Effector memory CD8-positive, alpha-beta T cell (primary cell): ENCODE results near the gene ARL5A.
"Not testable (repeated sequence)": the region's sequence is repeated elsewhere in the genome, so short reads cannot be mapped to it uniquely, and the experiment has no call there.

ENCODE experiments used
- ATAC-seq: fragments of 150-1000 bp; cut with Tn5 transposase; replicated peaks from 2 replicates; pipeline ENCODE4 v1.10.0; 2021; ENCODE audit warnings: mild to moderate bottlenecking, moderate library complexity
- DNase-seq, 3 experiments: peaks; one replicate each; pipeline ENCODE4 v3.0.0; 2021
- H3K27ac Mint-ChIP-seq, 2 donors: one replicate each; pipeline ENCODE4 v1.8.0; 2022; ENCODE audit warnings: mild to moderate bottlenecking in 2 of 2, mixed read lengths in 2 of 2, moderate library complexity in 2 of 2
- H3K27me3 Mint-ChIP-seq, 2 donors: one replicate each; pipeline ENCODE4 v1.8.0; 2022; ENCODE audit warnings: mixed read lengths in 2 of 2
- H3K36me3 Mint-ChIP-seq: one replicate; pipeline ENCODE4 v1.8.0; 2022; ENCODE audit warnings: mild to moderate bottlenecking, moderate library complexity, mixed read lengths; ENCODE audit not compliant: insufficient read depth
- H3K4me1 Mint-ChIP-seq, 2 donors: one replicate each; pipeline ENCODE4 v1.8.0; 2022; ENCODE audit warnings: low read depth in 2 of 2, mixed read lengths in 2 of 2
- H3K4me3 Mint-ChIP-seq, 2 donors: one replicate each; pipeline ENCODE4 v1.8.0; 2022; ENCODE audit warnings: mild to moderate bottlenecking in 2 of 2, mixed read lengths in 2 of 2, moderate library complexity in 2 of 2
- H3K9me3 Mint-ChIP-seq, 2 donors: one replicate each; pipeline ENCODE4 v1.8.0; 2022; ENCODE audit warnings: mixed read lengths in 2 of 2

ARL5A gene

DNA sequence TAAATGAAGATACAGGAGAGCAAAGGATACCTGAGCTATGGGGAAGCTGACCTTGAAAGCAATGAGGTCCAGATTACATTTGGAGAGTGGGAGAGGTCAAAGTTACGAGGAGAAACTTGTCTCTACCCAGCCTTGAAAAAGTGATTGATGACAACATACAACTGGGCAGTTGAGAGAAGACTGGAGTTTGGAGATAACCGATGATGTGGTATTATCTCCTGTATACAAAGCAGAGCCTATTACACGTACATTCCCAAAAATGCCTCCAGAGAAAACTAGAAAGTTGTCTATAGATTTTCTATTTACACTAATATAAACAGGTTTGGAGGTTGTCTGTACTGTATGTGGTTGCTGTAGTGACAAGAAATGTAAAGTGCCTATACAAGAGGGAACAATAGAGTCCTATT lies 28.3 kb downstream of the ARL5A start:
- ATAC-seq (no peak), DNase-seq (no peak)
- Mint-ChIP-seq H3K4me1 (peaks cover 0 to 3% of the 10 kb centered on the region in 2 donors), H3K36me3 (peaks cover 26% of the 10 kb centered on the region), H3K4me3 (no peak overlapping the region), H3K27ac (no peak overlapping the region), H3K27me3 (no peaks in the 10 kb centered on the region), H3K9me3 (no peaks in the 10 kb centered on the region)

DNA sequence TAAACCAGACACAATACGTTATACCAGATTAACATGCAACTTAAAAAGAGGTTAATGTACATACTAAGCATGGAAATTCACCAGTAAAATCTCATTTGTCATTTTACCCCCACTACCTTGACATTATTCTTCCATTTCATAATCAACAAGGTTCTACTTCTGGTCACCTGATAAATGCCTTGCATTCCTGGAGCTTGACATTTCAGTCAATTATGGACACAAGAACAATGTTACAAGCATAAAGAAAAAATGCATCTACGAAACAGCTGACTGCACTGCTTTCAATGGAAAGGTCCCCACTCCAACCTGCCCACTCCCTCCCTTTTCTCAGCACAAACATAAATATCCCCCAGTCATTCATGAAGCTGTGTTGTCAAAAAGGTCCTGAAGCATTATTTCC lies 31.4 kb downstream of the ARL5A start:
- DNase-seq = no peak
- Mint-ChIP-seq H3K9me3 (no peaks in the 10 kb centered on the region), H3K4me1 (peaks cover 0 to 3% of the 10 kb centered on the region in 2 donors), H3K27me3 (no peaks in the 10 kb centered on the region), H3K27ac (no peak overlapping the region), H3K4me3 (no peak overlapping the region), H3K36me3 (peaks cover 9% of the 10 kb centered on the region)
- no peak for ATAC-seq

GRCh38 chr2:151795646-151796240 lies 32.5 kb downstream of the ARL5A start:
- Mint-ChIP-seq H3K27me3 (no peaks in the 10 kb centered on the region), H3K36me3 (peaks cover 3% of the 10 kb centered on the region), H3K9me3 (no peaks in the 10 kb centered on the region), H3K4me3 (no peak overlapping the region), H3K27ac (peak overlapping the region in 1 of 2 donors; percentile 78), H3K4me1 (peaks cover 0 to 3% of the 10 kb centered on the region in 2 donors)
- DNase-seq (no peak), ATAC-seq (no peak)

GRCh38 chr2:151794422-151794821 lies 33.8 kb downstream of the ARL5A start:
- H3K36me3 Mint-ChIP-seq, H3K4me1 Mint-ChIP-seq, H3K27me3 Mint-ChIP-seq, ATAC-seq, H3K27ac Mint-ChIP-seq, H3K4me3 Mint-ChIP-seq, H3K9me3 Mint-ChIP-seq, DNase-seq: not testable (repeated sequence)

- peaks cover 0 to 3% of the 10 kb centered on the region in 2 donors for H3K4me1 Mint-ChIP-seq
- no peak for DNase-seq
- H3K27me3 Mint-ChIP-seq = no peaks in the 10 kb centered on the region
- no peak overlapping the region for H3K27ac Mint-ChIP-seq
- H3K36me3 Mint-ChIP-seq = no peaks in the 10 kb centered on the region
- no peaks in the 10 kb centered on the region for H3K9me3 Mint-ChIP-seq
- no peak overlapping the region for H3K4me3 Mint-ChIP-seq
- ATAC-seq = no peak
Observed at GRCh38 chr2:151793123-151793522, 35.1 kb downstream of the ARL5A start.

DNA sequence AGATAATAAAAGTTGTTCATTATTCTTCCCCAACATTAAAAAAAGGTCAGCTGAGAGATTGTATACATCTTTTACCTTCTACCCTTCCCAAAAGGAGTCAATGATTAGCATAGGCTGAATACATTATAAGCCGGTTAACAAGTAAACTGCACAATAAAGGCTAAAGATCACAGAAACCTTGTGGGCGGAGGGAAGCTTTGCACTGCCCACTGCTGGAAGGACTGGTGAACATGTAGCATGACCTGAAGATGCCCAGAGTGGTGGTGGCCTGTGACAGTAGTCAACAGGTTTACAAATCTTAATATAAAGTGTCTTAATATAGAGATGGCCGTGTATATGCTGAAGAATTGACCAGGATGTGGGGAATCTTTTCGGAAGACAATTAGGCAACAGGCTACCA lies 35.6 kb downstream of the ARL5A start:
- ATAC-seq (no peak), DNase-seq (no peak)
- H3K4me1 Mint-ChIP-seq = peaks cover 0 to 6% of the 10 kb centered on the region in 2 donors
- H3K27me3 Mint-ChIP-seq = no peaks in the 10 kb centered on the region
- no peak overlapping the region for H3K4me3 Mint-ChIP-seq
- no peak overlapping the region for H3K27ac Mint-ChIP-seq
- no peaks in the 10 kb centered on the region for H3K9me3 Mint-ChIP-seq
- H3K36me3 Mint-ChIP-seq = no peaks in the 10 kb centered on the region

GRCh38 chr2:151791545-151791944 lies 36.7 kb downstream of the ARL5A start:
- no peak for DNase-seq
- Mint-ChIP-seq H3K4me3 (no peak overlapping the region), H3K9me3 (no peaks in the 10 kb centered on the region), H3K27me3 (no peaks in the 10 kb centered on the region), H3K36me3 (no peaks in the 10 kb centered on the region), H3K27ac (peak overlapping the region in 1 of 2 donors; percentile 59), H3K4me1 (peaks cover 0 to 2% of the 10 kb centered on the region in 2 donors)
- ATAC-seq = no peak

- peak overlapping the region in 1 of 2 donors; percentile 59 for H3K27ac Mint-ChIP-seq
Observed at GRCh38 chr2:151790689-151791088, 37.5 kb downstream of the ARL5A start.

DNA sequence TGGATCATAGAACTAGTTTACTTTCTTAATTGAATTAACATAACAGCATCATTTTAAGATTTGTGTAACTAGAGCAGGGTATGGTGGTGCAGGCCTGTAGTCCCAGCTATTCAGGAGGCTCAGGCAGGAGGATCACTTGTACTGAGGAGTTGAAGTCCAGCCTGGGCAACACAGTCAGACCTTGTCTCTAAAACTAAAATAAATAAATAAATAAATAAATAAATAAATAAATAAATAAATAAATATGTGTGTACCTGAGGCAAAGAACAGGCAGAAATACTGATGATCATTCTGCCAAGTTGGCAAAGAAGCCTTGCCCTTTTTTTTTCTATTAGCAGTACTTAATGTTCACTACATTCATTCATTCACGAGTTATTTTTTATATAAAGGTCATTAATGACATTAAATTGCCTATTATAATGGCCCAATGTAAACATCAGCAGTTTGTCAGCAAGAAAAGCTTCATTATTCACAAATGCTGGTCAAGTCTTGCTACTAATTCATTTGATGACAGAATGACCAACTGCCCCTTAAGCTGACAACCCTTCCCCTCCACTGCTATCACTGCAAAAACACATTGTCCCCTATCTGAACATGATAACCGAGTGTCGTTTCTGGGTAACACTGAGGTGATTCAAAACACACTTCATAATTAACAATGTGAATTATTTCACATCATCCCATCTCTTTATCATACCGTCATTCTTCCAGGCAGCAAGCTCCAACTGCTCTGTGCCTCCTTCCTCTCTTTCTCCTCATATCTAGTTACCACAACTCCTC lies 39.0 kb downstream of the ARL5A start:
- ATAC-seq (no peak), DNase-seq (no peak)
- Mint-ChIP-seq H3K27ac (no peak overlapping the region), H3K9me3 (no peaks in the 10 kb centered on the region), H3K36me3 (peaks cover 3% of the 10 kb centered on the region), H3K27me3 (no peaks in the 10 kb centered on the region), H3K4me3 (no peak overlapping the region), H3K4me1 (peaks cover 0 to 2% of the 10 kb centered on the region in 2 donors)

More at GRCh38 chr2:151790689-151791088, 37.5 kb downstream of the ARL5A start:
- Mint-ChIP-seq H3K4me3 (no peak overlapping the region), H3K4me1 (peaks cover 0 to 2% of the 10 kb centered on the region in 2 donors), H3K36me3 (no peaks in the 10 kb centered on the region), H3K27me3 (no peaks in the 10 kb centered on the region), H3K9me3 (no peaks in the 10 kb centered on the region)
- DNase-seq = no peak
- ATAC-seq = no peak

DNA sequence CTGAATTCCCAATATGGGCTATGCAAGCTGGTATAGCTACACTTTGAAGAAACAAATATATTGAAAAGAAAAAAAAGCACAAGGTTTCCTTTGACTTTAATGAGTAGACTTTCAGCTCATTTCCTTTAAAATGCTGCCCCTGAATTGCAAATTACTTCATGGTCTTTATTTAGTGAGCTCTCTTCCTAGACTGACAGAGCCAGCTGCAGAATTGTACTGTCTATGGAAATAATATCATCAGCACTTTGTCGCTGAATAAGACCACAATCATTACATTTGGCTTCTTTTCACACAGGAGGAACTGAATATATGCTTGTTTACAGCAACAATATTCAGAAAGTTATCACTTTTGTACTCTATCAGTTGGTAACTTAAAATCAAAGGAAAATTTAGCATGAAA lies 41.7 kb downstream of the ARL5A start:
- no peaks in the 10 kb centered on the region for H3K9me3 Mint-ChIP-seq
- no peaks in the 10 kb centered on the region for H3K27me3 Mint-ChIP-seq
- no peak for ATAC-seq
- DNase-seq = no peak
- H3K4me3 Mint-ChIP-seq = no peak overlapping the region
- H3K4me1 Mint-ChIP-seq = peaks cover 0 to 4% of the 10 kb centered on the region in 2 donors
- no peak overlapping the region for H3K27ac Mint-ChIP-seq
- peaks cover 8% of the 10 kb centered on the region for H3K36me3 Mint-ChIP-seq

- no peaks in the 10 kb centered on the region for H3K27me3 Mint-ChIP-seq
- H3K27ac Mint-ChIP-seq = no peak overlapping the region
- H3K36me3 Mint-ChIP-seq = peaks cover 8% of the 10 kb centered on the region
- no peak for DNase-seq
- no peaks in the 10 kb centered on the region for H3K9me3 Mint-ChIP-seq
- H3K4me1 Mint-ChIP-seq = peaks cover 0 to 4% of the 10 kb centered on the region in 2 donors
- no peak overlapping the region for H3K4me3 Mint-ChIP-seq
- ATAC-seq = no peak
Observed at GRCh38 chr2:151786077-151786476, 42.1 kb downstream of the ARL5A start.

DNA sequence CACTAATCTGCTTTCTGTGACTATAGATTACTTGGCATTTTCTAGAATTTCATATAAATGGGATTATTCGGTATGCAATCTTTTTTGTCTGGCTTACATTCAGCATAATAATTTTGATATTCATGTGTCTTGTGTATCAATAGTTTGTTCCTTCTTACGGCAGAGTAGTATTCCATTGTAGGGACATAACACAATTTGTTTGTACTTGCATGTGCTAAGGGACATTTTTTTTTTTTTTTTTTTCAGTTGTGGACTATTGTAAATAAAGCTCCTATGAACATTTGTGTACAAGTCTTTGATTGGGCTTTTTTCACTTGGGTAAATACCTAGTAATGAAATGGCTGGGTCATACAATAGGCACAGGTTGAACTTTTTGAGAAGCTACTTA lies 45.1 kb downstream of the ARL5A start:
- H3K36me3 Mint-ChIP-seq = peaks cover 12% of the 10 kb centered on the region
- H3K27me3 Mint-ChIP-seq = no peaks in the 10 kb centered on the region
- DNase-seq (no peak), ATAC-seq (no peak)
- peak overlapping the region in 1 of 2 donors; percentile 67 for H3K27ac Mint-ChIP-seq
- H3K4me3 Mint-ChIP-seq = no peak overlapping the region
- no peaks in the 10 kb centered on the region for H3K9me3 Mint-ChIP-seq
- H3K4me1 Mint-ChIP-seq = peaks cover 3 to 4% of the 10 kb centered on the region in 2 donors

- Mint-ChIP-seq H3K36me3 (peaks cover 12% of the 10 kb centered on the region), H3K4me3 (no peak overlapping the region), H3K27ac (peak overlapping the region in 1 of 2 donors; percentile 67), H3K27me3 (no peaks in the 10 kb centered on the region), H3K4me1 (peaks cover 2 to 4% of the 10 kb centered on the region in 2 donors), H3K9me3 (no peaks in the 10 kb centered on the region)
- no peak for ATAC-seq
- no peak for DNase-seq
Observed at GRCh38 chr2:151782378-151783132, 45.7 kb downstream of the ARL5A start.
